Fibroblast of the conjunctiva (primary cell): ENCODE data around the gene PHF2.

Experiments
- DNase-seq: peaks from one replicate; pipeline ENCODE4 v3.0.0-alpha.2; 2010; ENCODE audit warnings: low read depth

Gene PHF2

DNA sequence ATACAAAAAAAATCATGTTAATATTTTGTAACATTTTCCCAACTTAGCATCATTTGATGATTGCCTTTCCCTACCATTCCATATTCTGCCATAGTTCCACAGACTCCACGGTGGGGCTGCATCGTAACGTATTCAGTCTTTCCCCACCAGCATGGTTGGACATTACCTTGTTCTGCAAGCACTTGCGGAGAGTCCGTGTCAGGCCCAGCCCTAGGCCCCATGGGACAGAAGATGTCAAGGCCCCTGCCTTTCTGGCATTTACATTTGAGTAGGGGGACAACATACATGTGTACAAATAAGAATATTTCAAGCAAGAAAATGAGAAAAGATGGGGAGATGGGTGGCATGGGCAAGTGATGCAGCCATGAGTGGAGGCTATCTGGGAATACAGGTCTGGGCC lies 8.2 kb upstream of the PHF2 start:
- DNase-seq, result no peak

- DNase-seq, result no peak
These were observed 6.7 kb upstream of the PHF2 start for GRCh38 chr9:93569621-93570174.

DNA sequence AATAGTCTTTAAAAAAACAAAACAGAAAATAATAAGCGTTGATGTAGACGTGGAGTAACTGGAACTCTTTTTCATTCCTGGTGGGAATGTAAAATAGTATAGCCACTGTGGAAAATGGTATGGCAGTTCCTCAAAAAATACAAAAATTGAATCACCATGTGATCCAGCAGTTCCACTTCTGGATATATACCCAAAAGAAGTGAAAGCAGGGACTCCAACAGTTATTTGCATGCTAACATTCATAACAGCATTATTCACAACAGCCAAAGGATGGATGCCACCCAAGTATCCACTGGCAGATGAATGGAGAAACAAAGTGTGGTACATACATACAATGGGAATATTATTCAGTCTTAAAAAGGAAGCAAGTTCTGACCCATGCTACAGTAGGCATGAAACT lies 4.2 kb upstream of the PHF2 start:
- DNase-seq, result no peak

GRCh38 chr9:93572636-93573515 lies 3.5 kb upstream of the PHF2 start:
- DNase-seq, result no peak

DNA sequence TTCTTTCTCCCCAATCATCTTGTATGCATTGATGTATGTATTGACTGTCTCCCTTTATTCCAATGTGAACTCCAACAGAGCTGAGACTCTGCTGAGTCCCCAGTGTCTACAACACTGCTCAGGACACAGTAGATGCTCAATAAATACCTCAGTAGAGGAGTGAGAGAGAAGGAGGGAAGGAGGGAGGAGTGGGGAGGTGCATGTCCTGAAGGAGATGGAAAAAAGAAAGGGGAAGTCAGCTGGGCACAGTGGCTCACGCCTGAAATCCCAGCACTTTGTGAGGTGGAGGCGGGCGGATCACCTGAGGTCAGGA lies 2.9 kb upstream of the PHF2 start:
- DNase-seq, result no peak

- DNase-seq, result no peak
These were observed 2.1 kb upstream of the PHF2 start for GRCh38 chr9:93574091-93574899.

- DNase-seq, result no peak
These were observed 1.2 kb upstream of the PHF2 start for GRCh38 chr9:93574900-93575795.

DNA sequence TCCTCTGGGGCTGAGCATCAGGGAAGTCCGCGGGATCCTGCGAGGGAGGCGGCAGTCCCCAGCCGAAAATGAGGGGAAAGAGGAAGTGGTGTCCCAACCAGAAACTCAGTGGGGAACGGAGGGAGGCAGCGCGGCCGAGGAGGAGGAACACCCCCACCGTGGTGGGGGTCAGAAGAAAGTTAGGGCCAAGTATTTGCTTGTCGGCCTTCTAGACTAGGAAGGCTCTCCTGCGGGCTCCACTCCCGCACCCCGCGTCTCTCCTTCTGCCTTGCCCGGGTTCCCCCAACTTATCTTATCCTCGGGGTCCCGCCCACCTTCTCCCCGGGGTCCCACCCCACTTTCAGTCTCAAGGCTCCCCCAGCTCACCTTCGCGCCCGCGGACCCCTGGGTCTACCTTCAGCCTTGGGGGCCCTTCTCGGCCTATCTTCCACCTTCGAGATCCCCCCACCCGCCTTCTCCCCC lies 557 bp upstream of the PHF2 start:
- no peak for DNase-seq

DNA sequence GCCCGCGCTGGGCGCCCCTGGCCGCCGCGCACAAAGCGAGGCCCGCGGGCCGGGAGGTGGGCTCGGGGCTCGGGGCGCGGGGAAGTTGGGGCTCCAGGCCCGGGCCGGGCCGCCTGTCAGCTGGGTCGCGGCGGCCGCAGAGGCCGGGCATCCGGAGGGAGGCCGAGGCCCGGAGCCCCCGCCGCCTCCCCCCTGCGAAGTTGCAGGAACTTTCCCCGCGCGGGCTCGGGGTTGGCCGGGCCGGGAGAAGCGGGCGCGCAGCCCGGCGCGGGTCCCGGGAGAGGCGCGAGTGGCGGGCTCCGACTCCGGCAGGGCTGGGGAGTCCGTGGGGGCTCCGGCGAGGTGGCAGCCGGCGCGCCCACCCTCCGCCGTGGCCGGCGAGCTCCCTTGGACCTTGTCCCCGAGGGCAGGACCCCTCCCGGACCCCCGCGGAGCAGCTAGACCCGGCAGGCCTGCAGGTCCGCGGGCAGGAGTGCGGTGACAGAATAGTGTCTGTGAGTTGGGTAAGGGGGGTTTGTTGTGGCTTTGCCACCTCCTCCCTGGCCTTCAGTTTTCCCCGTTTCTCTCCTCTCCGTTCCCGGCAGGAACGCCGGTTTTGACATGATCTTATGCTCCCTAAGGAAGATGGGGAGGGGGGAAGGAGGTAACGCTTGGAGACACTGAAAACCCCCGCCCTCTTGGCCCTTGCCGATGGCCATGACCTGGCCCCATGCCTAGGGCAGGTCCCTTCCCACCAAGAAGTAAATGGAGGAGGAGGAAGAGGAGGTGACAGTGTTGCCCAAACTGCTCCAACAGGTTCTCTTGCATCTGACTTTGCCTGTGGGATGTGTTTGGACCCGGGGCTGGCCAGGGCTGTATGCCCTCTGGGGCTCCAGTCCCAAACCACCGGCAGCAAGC lies 942 bp downstream of the PHF2 start:
- DNase-seq, result no peak

DNA sequence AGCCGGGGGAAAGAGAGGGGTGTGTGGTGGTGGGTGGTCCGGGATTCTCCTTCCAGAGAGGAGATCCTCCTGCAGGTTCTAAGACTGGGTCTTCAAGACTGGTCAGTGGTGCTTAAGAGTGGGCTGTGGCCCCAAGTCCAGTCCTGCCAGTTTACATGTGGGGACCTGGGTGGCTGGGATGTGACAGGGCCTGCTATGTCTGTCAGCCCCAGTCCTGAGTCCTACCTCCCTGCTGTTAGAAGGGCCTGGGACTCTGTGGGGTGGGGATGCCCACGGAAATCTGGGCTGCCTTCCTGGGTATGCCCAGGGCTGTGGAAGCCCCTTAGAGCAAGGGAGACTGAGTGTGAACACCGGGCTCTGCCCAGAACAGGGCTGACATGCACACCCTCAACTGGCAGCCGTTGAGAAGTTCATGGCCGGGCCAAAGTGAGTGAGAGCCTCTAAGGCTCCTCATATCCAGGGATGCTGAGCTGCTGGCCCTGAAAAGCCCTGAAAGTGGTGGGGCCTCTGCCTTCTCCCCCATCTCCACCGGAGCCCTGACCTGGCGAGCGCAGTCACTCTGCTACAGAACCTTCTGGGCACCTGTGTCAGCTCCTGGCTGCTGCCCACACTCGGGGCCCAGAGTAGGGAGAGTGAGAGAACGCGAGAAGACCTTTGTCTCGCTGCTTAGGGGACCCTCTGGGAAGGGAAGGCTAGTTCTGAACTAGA lies 1.7 kb downstream of the PHF2 start:
- no peak for DNase-seq

GRCh38 chr9:93578844-93579243 lies 2.5 kb downstream of the PHF2 start:
- DNase-seq, result no peak

DNA sequence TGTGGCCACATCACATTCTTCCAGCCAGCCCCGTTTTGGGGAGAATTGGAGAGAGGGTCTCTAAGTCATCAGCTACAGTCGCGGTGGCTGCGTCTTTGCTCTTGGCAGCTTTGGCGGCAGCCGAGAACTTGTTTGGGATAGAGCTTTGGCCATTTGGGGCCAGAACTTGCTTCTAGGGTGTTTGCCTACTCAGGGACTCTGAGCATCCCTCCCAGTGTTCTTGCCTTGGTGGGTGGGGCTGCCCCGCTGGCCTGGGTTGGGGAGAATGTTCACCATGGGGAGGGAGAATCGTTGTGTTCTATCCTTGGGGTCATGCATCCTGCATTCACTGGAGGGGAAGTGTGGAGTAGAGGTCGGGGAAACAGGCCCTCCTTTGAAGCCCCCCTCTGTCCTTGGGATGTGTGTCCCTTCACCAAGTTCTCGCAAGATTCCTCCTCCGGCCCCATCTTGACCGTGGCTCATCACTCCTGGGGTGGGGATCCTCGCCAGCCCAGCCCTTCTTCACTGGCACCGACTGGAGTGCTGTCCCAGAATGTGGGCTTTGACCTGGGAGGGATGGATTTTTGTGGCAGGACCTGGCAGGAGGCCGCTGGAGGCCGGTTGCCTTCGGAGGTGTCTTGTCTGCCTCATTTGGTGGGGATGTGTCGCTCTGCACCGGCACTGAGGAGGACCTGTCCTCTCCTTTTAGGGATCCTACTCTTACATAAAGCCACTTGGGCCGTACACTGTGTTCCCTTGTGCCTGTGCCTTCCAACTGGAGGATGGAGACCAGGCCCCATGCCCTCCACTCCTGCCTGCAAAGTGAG lies 3.5 kb downstream of the PHF2 start:
- no peak for DNase-seq

DNA sequence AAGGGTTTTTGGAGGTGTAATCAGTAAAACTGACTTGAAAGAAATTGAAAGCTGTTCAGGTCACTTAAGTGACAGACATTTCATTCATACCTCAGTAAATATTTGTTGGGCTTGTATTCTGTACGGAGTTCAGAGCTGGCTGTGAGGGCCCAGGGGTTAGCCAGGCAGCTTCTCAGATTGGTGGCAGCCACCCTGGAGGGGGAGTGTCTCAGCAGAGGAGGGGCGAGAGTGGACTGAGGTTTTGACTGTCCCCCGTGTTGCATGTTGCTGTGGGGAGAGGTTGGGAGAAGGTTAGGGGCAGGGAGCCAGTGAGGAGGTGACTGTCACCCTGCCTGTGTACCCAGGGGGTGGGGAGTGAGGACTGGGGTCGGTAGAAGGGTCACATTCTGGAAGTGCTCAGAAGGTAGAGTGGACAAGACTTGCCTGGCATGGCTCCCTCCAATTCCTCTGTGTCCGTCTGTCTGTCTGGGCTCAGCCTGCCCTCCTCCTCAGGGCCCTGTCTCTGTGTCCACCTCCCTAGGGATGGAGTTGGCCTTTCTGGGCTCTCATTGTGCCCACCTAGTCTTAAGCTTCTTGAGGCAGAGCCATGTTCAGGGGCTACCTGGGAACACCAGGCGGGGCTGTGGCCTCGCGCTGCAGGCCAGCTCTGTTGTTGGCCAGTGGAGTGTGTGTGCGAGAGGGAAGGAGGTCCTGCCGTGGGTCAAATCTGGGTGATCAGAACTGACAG lies 4.4 kb downstream of the PHF2 start:
- DNase-seq, result no peak

GRCh38 chr9:93582115-93582514 lies 5.7 kb downstream of the PHF2 start:
- DNase-seq, result no peak

DNA sequence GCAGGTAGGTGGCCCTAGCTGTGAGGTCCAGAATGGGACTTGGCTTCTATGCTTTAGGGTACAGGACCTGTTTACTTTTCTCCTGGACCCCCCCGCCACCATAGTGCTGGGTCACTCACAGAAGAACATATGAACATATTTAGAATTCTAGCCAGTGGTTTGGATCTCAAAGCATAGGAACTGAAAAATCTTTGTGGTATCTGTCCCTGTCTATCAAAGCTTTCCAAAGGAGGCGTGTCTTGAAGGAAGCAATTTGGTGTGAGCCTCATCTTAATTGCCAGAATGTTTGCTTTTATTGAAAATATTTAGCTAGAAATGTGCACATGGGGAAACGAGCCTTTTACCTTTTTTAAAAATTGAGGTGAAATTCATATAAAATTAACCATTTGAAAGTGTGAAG lies 6.2 kb downstream of the PHF2 start:
- no peak for DNase-seq

- DNase-seq, result no peak
These were observed 8.9 kb downstream of the PHF2 start for GRCh38 chr9:93585259-93585658.

DNA sequence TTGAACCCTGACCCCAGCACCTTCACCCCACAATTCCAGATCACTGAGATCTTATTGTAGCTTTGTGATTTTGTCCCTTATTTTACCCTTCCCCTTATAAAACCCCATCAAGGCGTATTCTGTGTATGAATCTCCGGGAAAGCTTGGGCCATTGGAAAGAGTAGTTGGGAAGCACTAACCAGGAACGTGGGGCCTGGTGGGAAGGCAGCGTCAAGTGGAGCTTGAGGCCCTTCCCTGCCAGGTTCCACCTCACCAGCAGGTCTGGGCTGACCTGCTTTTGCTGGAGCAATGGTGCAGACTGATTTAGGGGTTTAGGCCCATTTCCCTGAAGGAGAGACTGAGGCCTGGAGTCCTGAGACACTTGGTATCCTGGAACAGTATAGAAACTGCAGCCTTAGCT lies 9.3 kb downstream of the PHF2 start:
- no peak for DNase-seq

GRCh38 chr9:93586290-93587057 lies 10.1 kb downstream of the PHF2 start:
- no peak for DNase-seq
